ENCODE results near the gene SLC35D3. TPM values are rescaled to one million over a fixed set of nuclear protein-coding genes. Genes with fewer than 3 reads are reported as not detected.
"Not testable (repeated sequence)": the region's sequence is repeated elsewhere in the genome, so short reads cannot be mapped to it uniquely, and the experiment has no call there.

The SLC35D3 gene, protein sequence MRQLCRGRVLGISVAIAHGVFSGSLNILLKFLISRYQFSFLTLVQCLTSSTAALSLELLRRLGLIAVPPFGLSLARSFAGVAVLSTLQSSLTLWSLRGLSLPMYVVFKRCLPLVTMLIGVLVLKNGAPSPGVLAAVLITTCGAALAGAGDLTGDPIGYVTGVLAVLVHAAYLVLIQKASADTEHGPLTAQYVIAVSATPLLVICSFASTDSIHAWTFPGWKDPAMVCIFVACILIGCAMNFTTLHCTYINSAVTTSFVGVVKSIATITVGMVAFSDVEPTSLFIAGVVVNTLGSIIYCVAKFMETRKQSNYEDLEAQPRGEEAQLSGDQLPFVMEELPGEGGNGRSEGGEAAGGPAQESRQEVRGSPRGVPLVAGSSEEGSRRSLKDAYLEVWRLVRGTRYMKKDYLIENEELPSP
- under 1 TPM in 5 of 12 donors, not detected in 7; 0.10 to 0.16 (median 0.12) TPM for polyA plus RNA-seq (ENCODE audit: insufficient read length in 12 of 12)
- long read RNA-seq, donor 1 = 0 reads
- long read RNA-seq, donor 2 = 0 reads
- long read RNA-seq, donor 3 = 0 reads
- long read RNA-seq, donor 4 = 0 reads
- long read RNA-seq, donor 5, partial matches to known transcripts = 0 of 1 reads
- long read RNA-seq, donor 5, other reads (novel, unspliced or antisense) = 0 of 1 reads
- long read RNA-seq, donor 6 = 0 reads
- long read RNA-seq, donor 7 = 0 reads
- long read RNA-seq, donor 8 = 0 reads
- long read RNA-seq, donor 9 = 0 reads
- long read RNA-seq, donor 10 = 0 reads
- long read RNA-seq, donor 11 = 0 reads

DNA sequence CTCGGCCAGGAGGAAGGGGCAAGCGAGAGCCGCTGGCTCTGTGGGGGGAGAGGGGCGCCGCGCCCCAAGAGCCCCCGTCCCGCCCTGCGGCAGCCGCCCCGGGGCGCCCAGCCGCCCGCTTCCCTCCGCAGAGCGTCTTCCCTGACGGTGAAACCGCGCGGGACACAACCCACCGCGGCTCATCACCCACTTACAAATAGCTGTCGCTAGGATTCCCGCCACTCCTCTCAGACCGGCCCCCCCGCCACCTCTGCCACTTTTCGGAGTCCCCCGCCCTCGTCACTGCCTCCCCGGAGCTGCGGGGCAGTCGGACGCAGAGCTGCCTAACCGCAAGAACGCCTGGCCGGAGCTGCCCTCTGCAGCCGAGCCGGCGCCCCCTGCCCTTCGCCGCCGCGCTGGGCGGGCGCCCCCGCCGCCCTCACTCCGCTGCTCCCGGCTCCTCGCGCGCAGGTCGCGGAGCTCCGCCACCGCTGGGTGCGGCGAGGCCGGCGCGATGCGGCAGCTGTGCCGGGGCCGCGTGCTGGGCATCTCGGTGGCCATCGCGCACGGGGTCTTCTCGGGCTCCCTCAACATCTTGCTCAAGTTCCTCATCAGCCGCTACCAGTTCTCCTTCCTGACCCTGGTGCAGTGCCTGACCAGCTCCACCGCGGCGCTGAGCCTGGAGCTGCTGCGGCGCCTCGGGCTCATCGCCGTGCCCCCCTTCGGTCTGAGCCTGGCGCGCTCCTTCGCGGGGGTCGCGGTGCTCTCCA is at the start of gene SLC35D3:
Gene SLC35D3, plus strand, starts transcription at position 366 of the 749 bp plus-strand sequence. Its CDS starts 128 bp downstream, at position 494.
- DNase-seq = no peak

DNA sequence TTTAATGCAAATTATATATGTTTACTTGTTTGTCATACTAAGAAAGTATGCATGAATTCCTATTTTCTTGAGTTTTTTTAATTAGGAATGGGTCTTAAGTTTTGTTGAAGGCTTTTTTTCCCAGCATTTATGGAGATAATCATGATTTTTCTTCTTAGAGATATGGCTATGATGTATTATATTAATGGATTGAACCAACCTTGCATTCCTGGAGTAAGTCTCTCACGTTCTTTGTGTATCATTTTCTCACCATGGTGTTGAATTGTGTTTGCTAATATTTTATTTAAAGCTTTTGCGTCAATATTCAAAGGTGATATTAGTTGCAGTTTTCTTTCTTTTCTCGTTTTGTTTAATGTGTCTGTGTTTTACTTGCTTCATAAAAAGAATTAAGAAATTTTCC is 48.4 kb upstream of the SLC35D3 start:
- peak; percentile 4 for DNase-seq

DNA sequence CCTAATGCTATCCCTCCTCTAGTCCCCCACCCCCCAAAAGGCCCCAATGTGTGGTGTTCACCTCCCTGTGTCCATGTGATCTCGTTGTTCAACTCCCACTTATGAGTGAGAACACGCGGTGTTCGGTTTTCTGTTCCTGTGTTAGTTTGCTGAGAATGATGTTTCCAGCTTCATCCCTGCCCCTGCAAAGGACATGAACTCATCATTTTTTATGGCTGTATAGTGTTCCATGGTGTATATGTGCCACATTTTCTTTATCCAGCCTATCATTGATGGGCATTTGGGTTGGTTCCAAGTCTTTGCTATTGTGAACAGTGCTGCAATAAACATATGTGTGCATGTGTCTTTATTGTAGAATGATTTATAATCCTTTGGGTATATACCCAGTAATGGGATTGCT is 45.6 kb upstream of the SLC35D3 start:
- not testable (repeated sequence) for DNase-seq

DNA sequence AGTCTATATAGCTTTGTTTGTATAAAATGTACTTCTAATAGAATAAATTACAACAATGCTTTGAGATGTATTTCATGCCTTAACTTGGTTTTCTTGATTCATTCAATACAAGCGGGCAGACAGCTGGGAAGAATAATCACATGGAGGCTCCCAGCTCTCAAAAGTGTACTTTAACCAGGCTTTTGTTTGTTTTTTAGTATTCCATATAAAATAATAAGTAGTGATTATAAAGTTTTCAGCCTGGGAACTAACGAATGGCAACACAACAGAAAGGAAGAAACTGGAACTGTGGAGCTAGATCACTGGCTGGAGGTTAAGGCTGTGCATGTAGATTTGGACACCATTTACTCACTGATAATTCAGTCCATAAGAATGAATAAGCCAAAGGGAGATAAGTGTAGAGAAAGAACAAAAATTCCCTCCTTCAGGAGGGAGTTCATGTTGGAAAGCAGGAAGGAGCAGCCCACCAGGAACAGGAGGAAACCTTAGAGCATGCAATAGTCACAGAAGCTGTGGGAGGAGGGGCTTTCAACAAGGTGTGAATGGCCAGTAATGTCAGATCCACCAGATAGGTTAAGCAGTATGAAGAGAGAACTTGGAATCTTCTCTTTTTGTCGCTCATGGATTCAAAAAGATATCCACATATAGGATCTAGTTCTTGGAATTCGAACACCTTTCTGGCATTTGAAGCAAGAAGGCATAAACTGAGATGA is 41.2 kb upstream of the SLC35D3 start:
- no peak for DNase-seq

DNA sequence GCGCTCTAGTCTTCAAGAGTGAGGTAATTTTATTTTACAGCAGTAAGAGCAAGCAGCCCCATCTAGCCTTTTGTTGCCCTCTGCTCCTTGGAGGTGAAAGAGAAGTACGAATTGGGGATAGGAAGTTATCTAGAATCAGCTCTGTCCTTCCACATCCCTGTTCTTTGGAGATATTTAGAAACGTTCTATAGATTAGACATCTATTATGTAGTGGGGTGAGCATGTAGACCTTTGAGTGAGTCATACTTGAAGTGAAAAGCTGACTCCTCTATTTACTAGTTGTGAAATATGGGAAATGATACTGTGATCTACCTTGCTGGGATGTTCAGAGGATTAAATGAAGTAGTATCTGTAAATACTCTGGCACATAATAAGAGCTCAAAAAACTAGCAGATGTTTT is 36.0 kb upstream of the SLC35D3 start:
- no peak for DNase-seq

DNA sequence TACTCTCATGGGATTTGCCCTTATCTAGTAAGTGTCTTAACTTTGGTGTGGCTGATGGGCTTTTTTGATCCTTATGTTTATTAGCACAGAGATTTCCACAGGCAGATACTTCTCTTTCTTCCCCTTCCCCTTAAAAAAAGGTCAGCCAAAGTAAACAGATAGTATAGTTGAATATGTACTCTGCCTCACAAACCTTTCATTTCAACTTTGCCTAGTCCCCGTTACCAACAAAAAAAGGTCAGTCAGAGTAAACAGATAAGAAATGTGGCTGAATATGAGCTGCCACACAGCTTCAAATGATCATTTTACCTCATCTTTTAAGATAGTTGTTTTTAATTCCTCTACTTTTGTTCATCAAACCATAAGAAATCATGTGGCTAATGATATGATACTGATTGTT is 34.1 kb upstream of the SLC35D3 start:
- no peak for DNase-seq

DNA sequence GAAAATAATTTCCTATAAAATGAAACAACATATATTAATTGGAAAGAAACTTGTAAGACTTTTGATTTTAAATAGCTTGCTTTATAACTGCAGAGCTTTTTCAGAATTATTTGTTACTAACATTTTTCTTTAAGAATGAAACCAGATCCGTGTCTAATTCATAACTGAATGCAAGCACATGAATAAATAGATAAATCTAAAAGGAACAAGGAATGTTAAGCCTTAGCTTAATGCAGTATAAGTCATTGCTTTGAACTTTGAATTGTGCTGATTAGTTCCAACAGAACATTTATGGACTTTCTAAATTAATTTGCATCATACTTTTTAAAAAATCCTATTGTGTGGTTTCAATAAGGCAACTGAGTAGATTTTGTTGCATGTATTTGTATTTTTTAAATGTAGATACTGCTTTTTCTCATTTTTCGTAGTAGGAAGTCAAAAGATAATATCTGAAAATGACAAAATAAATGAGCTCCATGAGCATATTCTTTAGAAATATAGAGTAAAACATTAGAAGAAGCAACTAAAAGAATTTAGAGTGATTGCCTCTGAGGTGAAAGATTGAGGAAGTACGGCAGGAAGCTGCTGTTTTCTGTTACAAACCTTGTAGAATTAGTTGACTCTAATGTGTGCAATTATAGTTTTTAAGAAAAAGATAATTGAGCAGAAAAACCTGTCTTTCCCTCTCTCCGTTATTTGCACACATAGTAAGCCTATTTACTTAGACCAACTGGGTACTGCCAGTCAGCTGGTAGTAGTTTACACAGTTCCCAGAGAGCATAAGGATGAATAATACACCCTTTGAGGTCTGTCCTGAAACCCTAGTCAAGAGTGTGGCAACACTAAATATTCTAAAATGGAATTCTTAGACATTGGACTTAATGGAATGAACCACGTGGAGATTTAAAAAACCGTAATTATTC is 32.6 kb upstream of the SLC35D3 start:
- no peak for DNase-seq

DNA sequence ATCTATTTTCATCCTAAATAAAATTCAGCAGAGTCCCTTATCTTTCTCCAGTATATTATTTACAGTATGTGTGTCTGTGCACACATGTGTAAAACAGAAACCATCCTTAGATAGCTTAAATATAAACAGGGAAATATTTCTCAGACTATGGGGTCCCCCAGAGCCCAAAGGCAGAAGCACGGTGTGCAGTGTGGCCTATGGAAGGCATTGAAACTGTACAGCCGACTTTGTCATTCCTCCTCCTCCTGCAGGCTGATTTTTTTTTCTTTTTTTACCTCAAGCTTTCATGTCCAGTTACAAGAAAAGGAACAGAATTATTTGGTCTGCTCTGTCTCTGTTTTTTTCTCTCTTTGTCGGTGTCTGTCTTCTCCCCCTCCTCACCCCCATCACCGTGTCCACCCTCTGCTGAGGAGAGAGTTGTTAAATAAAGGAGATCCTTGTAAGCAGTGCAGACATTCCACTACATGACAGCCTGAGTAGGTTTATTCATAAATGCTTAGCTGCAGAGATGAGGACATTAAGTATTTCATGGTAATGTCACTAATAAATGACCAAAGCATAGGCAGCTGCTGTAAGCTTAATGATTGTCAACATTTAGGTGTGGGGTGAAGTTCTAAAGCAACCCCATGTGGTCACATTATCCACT is 31.8 kb upstream of the SLC35D3 start:
- no peak for DNase-seq

DNA sequence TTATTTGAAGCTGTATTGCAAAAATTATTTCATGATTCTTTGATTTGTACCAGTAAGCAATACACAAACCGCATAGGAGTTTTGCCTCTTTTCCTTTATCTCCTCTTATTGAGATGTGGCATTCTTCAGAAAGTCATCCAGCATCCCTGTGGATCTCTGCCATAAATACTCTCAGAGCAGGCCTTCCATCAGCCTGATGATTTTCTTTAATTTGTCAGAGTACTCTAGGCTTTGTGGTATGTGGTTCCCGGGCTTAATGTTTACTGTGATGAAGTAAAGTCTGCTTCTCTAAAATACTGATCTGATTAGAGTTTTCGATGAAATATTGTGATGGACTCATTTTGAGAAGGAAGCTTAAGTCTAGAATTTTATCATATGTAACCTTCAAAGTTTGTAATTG is 31.1 kb upstream of the SLC35D3 start:
- DNase-seq = no peak

DNA sequence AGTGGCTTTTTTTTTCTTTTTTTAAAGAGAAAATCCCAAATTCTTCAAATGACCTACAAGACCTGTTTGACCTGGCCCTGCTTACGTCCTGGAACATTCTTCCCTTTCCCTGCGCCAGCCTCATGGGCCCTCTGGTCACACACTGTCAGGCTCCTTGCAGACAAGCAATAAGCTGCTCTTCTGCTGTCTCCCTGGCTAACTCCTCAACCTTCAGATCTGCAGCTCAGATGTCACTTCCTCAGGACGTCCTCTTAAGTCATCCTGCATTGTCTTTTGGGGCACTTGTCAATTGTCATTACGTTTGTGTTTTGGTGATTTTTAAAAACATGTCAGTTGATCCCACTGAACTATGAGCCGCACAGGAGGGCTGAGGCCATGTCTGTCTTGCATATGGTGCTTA is 28.9 kb upstream of the SLC35D3 start:
- no peak for DNase-seq

DNA sequence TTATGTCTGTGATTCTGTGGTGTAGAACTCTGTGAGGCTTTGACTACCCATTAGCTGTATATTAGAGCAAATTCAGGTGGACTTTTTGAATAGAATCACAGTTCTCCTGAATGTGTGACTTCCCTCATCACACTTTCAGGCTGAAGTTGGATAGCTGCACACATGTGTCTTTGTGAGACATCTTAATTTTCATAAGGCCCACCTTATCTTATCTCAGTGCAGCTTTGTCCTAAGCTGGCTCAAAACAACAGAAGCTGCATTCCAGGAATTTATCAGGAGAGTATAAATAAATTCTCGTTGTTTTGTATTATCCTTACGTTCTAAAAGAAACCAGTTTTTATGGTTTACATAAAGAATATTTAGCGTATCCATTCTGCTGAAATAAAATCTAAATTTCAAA is 26.2 kb upstream of the SLC35D3 start:
- no peak for DNase-seq

DNA sequence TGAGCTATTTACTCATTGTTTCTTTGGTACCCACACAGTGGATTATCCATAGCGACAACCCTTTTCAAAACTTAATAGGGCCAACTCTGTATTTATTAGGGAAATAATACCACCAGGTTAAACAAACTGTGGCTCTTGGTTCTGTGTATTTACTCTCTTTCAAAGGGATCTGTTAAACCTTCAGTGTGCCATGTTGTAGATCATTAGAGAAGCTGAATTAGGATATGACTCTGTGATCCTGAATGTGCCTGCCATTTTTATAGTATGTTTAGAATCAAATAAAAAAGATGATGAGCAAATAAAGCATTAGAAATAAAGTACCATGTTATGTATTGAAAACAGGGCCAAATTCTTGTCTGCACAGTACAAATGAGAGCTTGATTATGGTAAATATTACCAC is 25.0 kb upstream of the SLC35D3 start:
- no peak for DNase-seq

DNA sequence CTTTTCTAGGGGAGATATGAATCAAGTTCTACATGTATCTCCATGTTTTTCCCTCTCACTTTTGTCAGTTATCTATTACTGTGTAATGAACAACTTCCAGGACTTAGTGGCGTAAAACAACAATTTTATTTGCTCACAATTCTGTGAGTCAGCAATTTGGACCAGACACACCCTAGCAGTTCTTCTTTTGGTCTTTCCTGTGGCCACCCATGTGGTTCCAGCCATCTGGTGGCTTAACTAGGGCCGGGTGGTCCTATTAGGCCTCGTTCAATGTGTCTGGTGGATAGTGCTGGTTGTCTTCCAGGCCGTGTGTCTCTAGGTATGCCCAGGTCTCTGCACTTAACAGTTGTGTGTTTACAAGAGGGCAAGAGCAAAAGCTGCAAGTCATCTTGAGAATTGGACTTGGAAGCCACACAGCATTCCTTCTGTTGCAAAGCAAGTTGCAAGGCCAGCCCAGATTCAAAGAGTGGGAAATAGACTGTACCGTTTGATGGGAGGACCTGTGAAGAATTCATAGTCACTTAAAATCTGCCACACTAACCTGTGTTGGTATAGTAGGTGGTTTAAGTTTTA is 20.8 kb upstream of the SLC35D3 start:
- no peak for DNase-seq

DNA sequence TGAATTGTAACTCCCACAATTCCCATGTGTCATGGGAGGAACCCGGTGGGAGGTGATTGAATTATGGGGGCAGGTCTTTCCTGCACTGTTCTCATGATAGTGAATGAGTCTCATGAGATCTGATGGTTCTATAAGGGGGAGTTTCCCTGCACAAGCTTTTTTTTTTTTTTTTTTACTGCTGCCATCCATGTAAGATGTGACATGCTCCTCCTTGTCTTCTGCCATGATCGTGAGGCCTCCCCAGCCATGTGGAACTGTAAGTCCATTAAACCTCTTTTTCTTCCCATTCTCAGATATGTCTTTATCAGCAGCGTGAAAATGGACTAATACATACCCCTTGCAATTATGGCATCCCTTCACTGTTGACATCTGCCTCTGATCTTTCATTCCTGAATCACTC is 17.6 kb upstream of the SLC35D3 start:
- not testable (repeated sequence) for DNase-seq

DNA sequence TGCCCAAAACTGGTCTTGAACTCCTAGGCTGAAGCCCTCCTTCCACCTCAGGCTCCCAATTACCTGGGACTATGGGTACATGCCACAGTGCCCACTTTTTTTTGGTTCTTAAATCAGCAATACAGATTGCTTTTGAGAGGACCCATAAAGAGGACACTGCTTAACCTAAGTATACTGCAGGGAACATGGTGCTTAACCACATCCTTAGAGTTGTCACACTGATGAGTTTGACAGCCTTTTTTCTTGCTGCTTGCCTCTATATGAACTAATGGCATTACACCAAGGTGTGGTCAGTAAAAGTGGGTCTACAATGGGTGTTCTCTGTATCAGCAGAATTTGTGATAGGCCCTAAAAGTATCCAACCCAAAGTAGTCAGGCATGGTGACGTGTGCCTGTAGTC is 7.2 kb upstream of the SLC35D3 start:
- no peak for DNase-seq

DNA sequence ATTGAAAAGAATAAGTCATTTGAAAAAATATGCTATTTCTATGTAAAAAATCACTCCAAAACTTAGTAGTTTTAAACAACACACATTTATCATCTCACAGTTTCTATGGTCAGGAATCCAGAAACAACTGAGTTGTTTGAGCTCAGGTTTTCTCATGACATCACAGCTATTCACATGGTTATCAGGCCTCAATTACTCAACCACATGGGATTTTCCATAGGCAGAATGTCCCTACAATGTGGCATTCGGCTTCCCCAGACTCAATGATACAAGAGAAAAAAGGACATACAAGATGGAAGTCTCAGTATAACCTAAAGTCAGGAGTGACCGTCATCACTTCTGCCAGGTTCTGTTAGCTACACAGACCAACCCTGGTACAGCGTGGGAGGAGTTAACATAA is 3.4 kb upstream of the SLC35D3 start:
- DNase-seq = no peak

DNA sequence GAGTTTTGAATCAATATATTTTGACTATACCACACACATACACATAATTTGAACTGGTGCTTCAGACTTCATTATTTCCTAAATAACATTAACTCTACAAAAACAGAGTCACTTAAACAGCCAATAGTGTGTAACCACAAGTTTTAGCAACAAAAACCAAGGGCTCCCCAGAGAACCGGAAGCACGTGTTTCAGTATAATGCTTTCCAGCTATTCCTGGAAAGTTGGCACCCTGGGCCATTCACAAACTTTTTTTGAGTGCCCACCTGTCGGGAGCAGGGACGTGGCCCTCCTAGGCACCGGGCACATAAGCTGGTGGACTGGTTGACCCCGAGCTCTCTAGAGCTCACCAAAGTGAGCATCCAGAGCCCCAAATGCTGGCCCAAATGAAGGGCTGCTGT is 1.9 kb upstream of the SLC35D3 start:
- DNase-seq = no peak

DNA sequence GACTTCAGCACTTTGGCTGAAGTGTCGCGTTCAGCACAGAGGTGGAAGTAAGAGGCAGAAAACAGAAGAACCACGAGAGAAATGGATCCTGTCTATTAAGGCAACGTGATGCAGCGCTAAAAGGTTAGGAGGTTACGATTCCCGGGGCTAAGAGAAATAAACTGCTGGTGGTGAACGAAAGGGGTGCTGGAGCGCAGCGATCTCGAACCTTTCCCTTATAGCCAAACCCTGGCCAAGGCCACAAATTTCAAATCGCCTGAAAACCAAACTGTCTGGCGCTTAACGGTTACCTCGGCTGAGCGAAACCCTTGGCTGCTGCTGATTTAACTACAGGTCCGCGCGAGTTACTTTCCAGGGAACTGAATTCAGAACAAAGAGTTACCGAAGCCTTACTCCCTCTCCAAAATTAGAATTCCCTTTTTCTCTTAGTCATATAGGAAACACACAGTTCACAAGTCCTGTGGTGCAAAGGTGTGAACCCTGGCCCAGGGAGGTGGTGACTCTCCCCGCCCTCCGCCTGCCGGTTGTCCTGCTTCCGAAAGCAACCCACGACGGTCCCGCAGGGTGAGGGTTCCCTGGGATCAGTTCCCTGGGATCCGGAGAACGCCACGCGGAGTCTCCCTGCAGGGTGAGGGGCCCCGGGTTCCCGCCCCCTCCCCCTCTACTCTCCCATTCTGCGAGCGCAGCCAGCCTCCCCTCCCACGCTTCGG is 1.3 kb upstream of the SLC35D3 start:
- no peak for DNase-seq

DNA sequence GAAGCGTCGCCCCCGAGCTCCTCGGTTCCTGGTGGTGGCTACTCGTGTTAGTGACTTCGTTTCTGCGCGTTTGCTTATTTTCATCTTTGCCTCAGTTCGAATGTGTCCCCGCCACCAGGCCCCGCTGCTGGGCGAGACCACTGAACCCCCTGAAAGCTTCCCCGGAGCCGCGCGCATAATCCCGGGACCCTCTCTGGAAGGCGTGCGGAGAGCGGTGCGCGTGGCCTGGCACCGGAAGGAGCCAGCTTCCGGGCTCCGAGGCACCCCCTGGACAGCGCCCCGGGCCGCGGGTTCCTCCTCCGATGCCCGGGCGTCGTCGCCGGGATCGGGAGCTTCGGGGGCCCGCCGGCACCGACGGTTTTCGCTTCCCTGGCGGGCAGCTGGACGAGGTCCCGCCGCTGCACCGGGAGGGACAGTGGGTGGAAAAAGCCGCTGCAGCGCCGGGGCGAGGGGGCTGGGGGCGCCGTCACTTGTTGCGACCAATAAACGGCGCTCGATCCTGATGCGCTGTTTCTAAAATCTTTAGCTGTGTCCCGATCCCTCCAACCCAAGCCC is 643 bp upstream of the SLC35D3 start:
- no peak for DNase-seq

Measured in muscle of arm (tissue), 14 donors.